Keratinocyte (primary cell): Measurements from ENCODE around the gene UGT2A3. TPM values are rescaled to one million over a fixed set of nuclear protein-coding genes. Genes with fewer than 3 reads are reported as not detected.
"Not testable (repeated sequence)": the region's sequence is repeated elsewhere in the genome, so short reads cannot be mapped to it uniquely, and the experiment has no call there.

Source experiments
- DNase-seq: peaks from one replicate; pipeline ENCODE4 v3.0.0-alpha.2; 2011; ENCODE audit warnings: low read depth, missing footprints, low spot score
- FAIRE-seq: peaks from 2 replicates; lab custom pipeline; 2011; peaks lifted over from hg19 to GRCh38; lab: Jason Lieb, UNC
- H2AFZ ChIP-seq: 2 replicates; pipeline ENCODE4 v1.6.0; 2012; ENCODE audit warnings: low read length, control low read depth, inconsistent platforms; ENCODE audit not compliant: control insufficient read depth
- H3K27ac ChIP-seq: 2 replicates; pipeline ENCODE4 v1.5.1; 2011; ENCODE audit warnings: low read length; ENCODE audit not compliant: control insufficient read depth, insufficient read depth
- H3K27me3 ChIP-seq: 3 replicates; pipeline ENCODE4 v1.6.0; 2011; ENCODE audit warnings: low read length; ENCODE audit not compliant: control insufficient read depth, insufficient read depth; ENCODE audit errors: extremely low read depth
- H3K36me3 ChIP-seq, 2 experiments: 2 replicates in 1 of 2; 3 replicates in 1 of 2; pipeline ENCODE4 v1.5.1; 2011; ENCODE audit warnings: low read length in 2 of 2, mild to moderate bottlenecking in 1 of 2; ENCODE audit not compliant: control insufficient read depth in 2 of 2, insufficient read depth in 2 of 2; ENCODE audit errors: extremely low read depth in 1 of 2
- H3K4me1 ChIP-seq: 3 replicates; pipeline ENCODE4 v1.5.1; 2011; ENCODE audit warnings: low read length; ENCODE audit not compliant: control insufficient read depth, insufficient read depth; ENCODE audit errors: extremely low read depth
- H3K4me2 ChIP-seq: 3 replicates; pipeline ENCODE4 v1.6.0; 2011; ENCODE audit warnings: low read depth, low read length; ENCODE audit not compliant: control insufficient read depth, insufficient read depth; ENCODE audit errors: extremely low read depth
- H3K4me3 ChIP-seq, 3 experiments: fragments of 200-600 bp in 1 of 3; sonication (generic) in 1 of 3; 2 replicates in 2 of 3; 3 replicates in 1 of 3; pipeline ENCODE4 v1.5.1; 2011 to 2016; ENCODE audit warnings: low read length in 3 of 3, mild to moderate bottlenecking in 3 of 3, control low read depth in 2 of 3, inconsistent platforms in 1 of 3, low read depth in 1 of 3, mixed read lengths in 1 of 3, mixed run types in 1 of 3, moderate library complexity in 1 of 3; ENCODE audit not compliant: control insufficient read depth in 2 of 3, insufficient read depth in 2 of 3; ENCODE audit errors: extremely low read depth in 1 of 3
- H3K79me2 ChIP-seq: 2 replicates; pipeline ENCODE4 v1.6.0; 2012; ENCODE audit warnings: low read length; ENCODE audit not compliant: control insufficient read depth, insufficient read depth
- H3K9ac ChIP-seq: 3 replicates; pipeline ENCODE4 v1.6.0; 2011; ENCODE audit warnings: low read length; ENCODE audit not compliant: control insufficient read depth, insufficient read depth; ENCODE audit errors: extremely low read depth
- H3K9me1 ChIP-seq: 3 replicates; pipeline ENCODE4 v1.6.0; 2011; ENCODE audit warnings: low read length; ENCODE audit not compliant: control insufficient read depth, insufficient read depth; ENCODE audit errors: extremely low read depth
- H3K9me3 ChIP-seq: 2 replicates; pipeline ENCODE4 v1.5.1; 2012; ENCODE audit warnings: low read depth, low read length; ENCODE audit not compliant: control insufficient read depth
- H4K20me1 ChIP-seq: 3 replicates; pipeline ENCODE4 v1.6.0; 2011; ENCODE audit warnings: low read length; ENCODE audit not compliant: control insufficient read depth, insufficient read depth; ENCODE audit errors: extremely low read depth
- EZH2 ChIP-seq: IDR thresholded peaks from one replicate; pipeline ENCODE4 v1.6.1; 2012; ENCODE audit warnings: inconsistent platforms, mild to moderate bottlenecking, low read length, moderate library complexity
- dilution Hi-C: fragments of 300-500 bp; cut with MboI; formaldehyde crosslinking; loops from one replicate; pipeline ENCODE4 v1.7.0; 2020; ENCODE audit warnings: low sequenced_read_pairs; ENCODE audit not compliant: extremely low pct_ligation_motif_present
- polyA plus RNA-seq, 5 experiments: library from polyadenylated mRNA; depleted of rRNA in 3 of 5; stranded (reverse) in 3 of 5; stranded (forward) in 1 of 5; unstranded in 1 of 5; fragments of >200 nt; gene quantifications; 1 replicate in 1 of 5; 2 replicates in 3 of 5; 3 replicates in 1 of 5; pipeline versions ENCODE4 v1.2.1 to v1.2.3, GENCODE V29; 2011 to 2012; ENCODE audit warnings: missing spikeins in 2 of 5, low read depth in 1 of 5, low replicate concordance in 1 of 5
- TF ChIP-seq, protein P1 (sequence below), 3 experiments: IDR thresholded peaks in 1 of 3; conservative IDR thresholded peaks in 1 of 3; optimal IDR thresholded peaks in 1 of 3; 2 replicates in 2 of 3; 3 replicates in 1 of 3; pipeline versions ENCODE3 to v1.5.1; 2011; ENCODE audit warnings: low read length in 3 of 3, mild to moderate bottlenecking in 3 of 3, moderate library complexity in 2 of 3, control low read depth in 1 of 3, inconsistent platforms in 1 of 3; ENCODE audit not compliant: insufficient read depth in 2 of 3; ENCODE audit errors: extremely low read depth in 1 of 3

UGT2A3 gene
- polyA plus RNA-seq, 1 donor (not counting 4 experiments of a cell fraction or from before 2014, with no cell fraction given) = not detected

DNA sequence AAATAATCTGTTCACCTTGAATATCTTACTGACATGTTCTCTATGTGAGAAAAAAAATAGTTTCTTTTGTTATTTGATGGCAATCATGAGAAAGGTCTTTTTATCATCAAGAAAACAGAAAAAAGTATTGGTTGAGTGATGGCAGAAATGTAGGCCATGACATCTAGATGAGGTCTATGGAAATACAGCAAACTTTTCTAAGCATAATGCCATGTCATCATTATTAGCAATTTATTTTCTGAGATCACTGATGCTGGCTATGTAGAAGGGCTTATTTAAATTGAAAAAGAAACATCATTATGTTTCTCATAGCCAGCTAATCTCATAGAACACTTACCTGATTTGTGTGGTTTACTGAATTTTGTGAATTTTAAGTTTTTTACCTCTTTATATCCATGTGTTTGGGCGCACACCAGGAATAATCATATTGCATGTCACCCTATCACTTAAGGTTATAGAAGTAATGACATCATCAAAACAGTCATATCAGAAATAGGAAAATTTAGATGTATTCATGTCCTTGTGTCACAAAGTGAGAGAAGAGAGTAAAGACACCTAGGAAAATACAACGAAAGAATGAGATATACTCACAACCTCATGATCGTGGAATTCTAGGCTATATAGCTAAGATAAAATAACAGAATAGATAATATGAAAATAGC, 22.4 kb downstream of the UGT2A3 start:
- Histone ChIP-seq H3K4me2 (no peak overlapping the region), H3K4me3 (no peak overlapping the region), H3K27ac (no peak overlapping the region), H3K9me3 (no peaks in the 10 kb centered on the region), H4K20me1 (no peaks in the 10 kb centered on the region), H3K79me2 (no peaks in the 10 kb centered on the region), H3K36me3 (no peaks in the 10 kb centered on the region), H2AFZ (no peak overlapping the region), H3K9ac (no peak overlapping the region), H3K4me1 (no peaks in the 10 kb centered on the region), H3K27me3 (no peaks in the 10 kb centered on the region), H3K9me1 (no peaks in the 10 kb centered on the region)
- dilution Hi-C loops = no loop called here
- DNase-seq (no peak), FAIRE-seq (no peak)
- TF ChIP-seq, protein P1, sequence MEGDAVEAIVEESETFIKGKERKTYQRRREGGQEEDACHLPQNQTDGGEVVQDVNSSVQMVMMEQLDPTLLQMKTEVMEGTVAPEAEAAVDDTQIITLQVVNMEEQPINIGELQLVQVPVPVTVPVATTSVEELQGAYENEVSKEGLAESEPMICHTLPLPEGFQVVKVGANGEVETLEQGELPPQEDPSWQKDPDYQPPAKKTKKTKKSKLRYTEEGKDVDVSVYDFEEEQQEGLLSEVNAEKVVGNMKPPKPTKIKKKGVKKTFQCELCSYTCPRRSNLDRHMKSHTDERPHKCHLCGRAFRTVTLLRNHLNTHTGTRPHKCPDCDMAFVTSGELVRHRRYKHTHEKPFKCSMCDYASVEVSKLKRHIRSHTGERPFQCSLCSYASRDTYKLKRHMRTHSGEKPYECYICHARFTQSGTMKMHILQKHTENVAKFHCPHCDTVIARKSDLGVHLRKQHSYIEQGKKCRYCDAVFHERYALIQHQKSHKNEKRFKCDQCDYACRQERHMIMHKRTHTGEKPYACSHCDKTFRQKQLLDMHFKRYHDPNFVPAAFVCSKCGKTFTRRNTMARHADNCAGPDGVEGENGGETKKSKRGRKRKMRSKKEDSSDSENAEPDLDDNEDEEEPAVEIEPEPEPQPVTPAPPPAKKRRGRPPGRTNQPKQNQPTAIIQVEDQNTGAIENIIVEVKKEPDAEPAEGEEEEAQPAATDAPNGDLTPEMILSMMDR (optimal IDR thresholded peaks at IDR 0.05 in 1 of 3, IDR thresholded peaks at IDR 0.05 in 1 of 3, conservative IDR thresholded peaks at IDR 0.05 in 1 of 3; ENCODE audit: extremely low read depth in 1 of 3, insufficient read depth in 2 of 3, low read length in 3 of 3) = no peak
- TF ChIP-seq EZH2 = no peak

DNA sequence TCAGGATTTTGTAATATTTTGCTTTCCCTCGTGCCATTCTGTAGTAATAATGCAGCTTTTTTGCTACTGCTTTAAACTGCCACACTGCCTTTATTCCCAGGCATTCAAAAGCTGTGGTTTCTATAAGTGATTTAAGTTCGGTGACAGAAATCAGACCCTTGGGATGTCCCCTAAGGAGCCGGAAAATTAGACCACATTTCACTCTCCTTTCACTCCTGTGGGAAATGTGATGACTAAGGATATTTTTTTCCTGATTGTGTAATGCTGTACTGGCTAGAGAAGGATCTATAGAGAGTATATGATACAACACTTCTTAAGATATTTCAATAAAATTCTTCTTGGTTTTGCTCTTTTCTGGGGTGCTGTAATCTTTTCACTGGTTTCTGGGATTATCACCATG, 24.4 kb downstream of the UGT2A3 start:
- Histone ChIP-seq H3K27ac (no peak overlapping the region), H3K4me3 (no peak overlapping the region), H3K79me2 (no peaks in the 10 kb centered on the region), H3K9me1 (no peaks in the 10 kb centered on the region), H3K36me3 (no peaks in the 10 kb centered on the region), H3K9ac (no peak overlapping the region), H3K4me1 (no peaks in the 10 kb centered on the region), H3K9me3 (no peaks in the 10 kb centered on the region), H4K20me1 (no peaks in the 10 kb centered on the region), H3K27me3 (no peaks in the 10 kb centered on the region), H2AFZ (no peak overlapping the region), H3K4me2 (no peak overlapping the region)
- dilution Hi-C loops = no loop called here
- no peak for TF ChIP-seq EZH2
- TF ChIP-seq, protein P1 (optimal IDR thresholded peaks at IDR 0.05 in 1 of 3, IDR thresholded peaks at IDR 0.05 in 1 of 3, conservative IDR thresholded peaks at IDR 0.05 in 1 of 3; ENCODE audit: extremely low read depth in 1 of 3, insufficient read depth in 2 of 3, low read length in 3 of 3) = no peak
- FAIRE-seq (no peak), DNase-seq (no peak)

DNA sequence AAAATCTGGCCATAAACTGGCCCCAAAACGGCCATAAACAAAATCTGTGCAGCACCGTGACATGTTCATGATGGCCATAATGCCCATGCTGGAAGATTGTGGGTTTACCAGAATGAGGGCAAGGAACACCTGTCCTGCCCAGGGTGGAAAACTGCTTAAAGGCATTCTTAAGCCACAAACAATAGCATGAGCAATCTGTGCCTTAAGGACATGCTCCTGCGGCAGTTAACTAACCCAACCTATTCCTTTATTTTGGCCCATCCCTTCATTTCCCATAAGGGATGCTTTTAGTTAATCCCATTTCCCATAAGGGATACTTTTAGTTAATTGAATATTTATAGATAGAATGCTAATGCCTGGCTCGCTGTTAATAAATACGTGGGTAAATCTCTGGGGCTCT, 29.4 kb downstream of the UGT2A3 start:
- FAIRE-seq, H3K9me1 ChIP-seq, H3K9ac ChIP-seq, dilution Hi-C loops, H3K4me1 ChIP-seq, H4K20me1 ChIP-seq, H3K79me2 ChIP-seq, H2AFZ ChIP-seq, H3K9me3 ChIP-seq, H3K27me3 ChIP-seq, H3K36me3 ChIP-seq, H3K4me2 ChIP-seq, H3K27ac ChIP-seq, DNase-seq, H3K4me3 ChIP-seq: not testable (repeated sequence)
